ENCODE measurements around the gene ZNF354C. TPM values are rescaled to one million over a fixed set of nuclear protein-coding genes. Genes with fewer than 3 reads are reported as not detected.

ZNF354C gene
- total RNA-seq, 2 experiments from 2014 or later: not detected

DNA sequence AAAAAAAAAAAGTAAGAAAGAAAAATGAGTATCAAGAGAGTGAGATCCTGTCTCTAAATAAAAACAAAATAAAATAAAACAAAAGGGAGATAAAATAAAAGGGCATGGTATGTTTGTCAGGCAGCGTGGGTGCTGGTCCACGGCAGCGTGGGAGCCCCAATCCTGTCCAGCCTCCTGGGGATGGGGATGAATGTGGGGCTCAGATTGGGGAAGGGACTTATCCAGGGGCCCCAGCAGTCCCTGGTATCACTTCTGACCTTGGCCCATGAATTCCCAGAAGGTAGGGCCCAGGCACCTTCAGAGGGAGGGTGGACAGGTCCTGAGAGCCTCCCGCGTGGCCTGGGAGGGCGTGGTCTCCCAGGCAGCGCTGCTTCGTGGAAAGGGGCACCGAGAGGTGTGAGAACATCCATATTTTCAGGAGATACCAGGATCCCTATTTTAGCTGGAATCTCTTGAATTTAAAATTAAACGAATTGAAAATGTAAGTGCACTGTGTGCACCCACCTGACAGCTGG, 71.2 kb downstream of the ZNF354C start:
- POLR2A ChIA-PET: no interaction called here
- H3K36me3 ChIP-seq (ENCODE audit: insufficient read depth, low read length): no peaks in the 10 kb centered on the region
- CTCF ChIA-PET (ENCODE audit: unreplicated experiment): no interaction called here
- intact Hi-C loops (cut with micrococcal nuclease; ENCODE audit: unreplicated experiment): no loop called here
- DNase-seq (ENCODE audit: low spot score): no peak
- no peak overlapping the region for H3K4me3 ChIP-seq (ENCODE audit: low read depth, low read length, poor library complexity, severe bottlenecking)
- no peak for TF ChIP-seq EZH2phosphoT487 (IDR thresholded peaks at IDR 0.05; ENCODE audit: borderline replicate concordance, low read depth, low read length)
- TF ChIP-seq, protein P1, sequence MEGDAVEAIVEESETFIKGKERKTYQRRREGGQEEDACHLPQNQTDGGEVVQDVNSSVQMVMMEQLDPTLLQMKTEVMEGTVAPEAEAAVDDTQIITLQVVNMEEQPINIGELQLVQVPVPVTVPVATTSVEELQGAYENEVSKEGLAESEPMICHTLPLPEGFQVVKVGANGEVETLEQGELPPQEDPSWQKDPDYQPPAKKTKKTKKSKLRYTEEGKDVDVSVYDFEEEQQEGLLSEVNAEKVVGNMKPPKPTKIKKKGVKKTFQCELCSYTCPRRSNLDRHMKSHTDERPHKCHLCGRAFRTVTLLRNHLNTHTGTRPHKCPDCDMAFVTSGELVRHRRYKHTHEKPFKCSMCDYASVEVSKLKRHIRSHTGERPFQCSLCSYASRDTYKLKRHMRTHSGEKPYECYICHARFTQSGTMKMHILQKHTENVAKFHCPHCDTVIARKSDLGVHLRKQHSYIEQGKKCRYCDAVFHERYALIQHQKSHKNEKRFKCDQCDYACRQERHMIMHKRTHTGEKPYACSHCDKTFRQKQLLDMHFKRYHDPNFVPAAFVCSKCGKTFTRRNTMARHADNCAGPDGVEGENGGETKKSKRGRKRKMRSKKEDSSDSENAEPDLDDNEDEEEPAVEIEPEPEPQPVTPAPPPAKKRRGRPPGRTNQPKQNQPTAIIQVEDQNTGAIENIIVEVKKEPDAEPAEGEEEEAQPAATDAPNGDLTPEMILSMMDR (conservative IDR thresholded peaks at IDR 0.05; ENCODE audit: low read length): no peak
- no peaks in the 10 kb centered on the region for H3K9me3 ChIP-seq (ENCODE audit: low read length)
- no peaks in the 10 kb centered on the region for H3K79me2 ChIP-seq (ENCODE audit: insufficient read depth, low read depth, low read length)
- H3K27ac ChIP-seq (ENCODE audit: low read depth, low read length, poor library complexity, severe bottlenecking): no peak overlapping the region
- H3K4me2 ChIP-seq (ENCODE audit: low read length): no peak overlapping the region
- no peaks in the 10 kb centered on the region for H3K4me1 ChIP-seq (ENCODE audit: insufficient read depth, low read length, poor library complexity, severe bottlenecking)
- no peaks in the 10 kb centered on the region for H3K9me2 ChIP-seq (ENCODE audit: insufficient read depth, low read length)
- no peaks in the 10 kb centered on the region for H4K20me1 ChIP-seq (ENCODE audit: insufficient read depth, low read length)
- BruUV-seq (replicated peaks): no TSS peak
- H2AFZ ChIP-seq (ENCODE audit: low read length): no peak overlapping the region

DNA sequence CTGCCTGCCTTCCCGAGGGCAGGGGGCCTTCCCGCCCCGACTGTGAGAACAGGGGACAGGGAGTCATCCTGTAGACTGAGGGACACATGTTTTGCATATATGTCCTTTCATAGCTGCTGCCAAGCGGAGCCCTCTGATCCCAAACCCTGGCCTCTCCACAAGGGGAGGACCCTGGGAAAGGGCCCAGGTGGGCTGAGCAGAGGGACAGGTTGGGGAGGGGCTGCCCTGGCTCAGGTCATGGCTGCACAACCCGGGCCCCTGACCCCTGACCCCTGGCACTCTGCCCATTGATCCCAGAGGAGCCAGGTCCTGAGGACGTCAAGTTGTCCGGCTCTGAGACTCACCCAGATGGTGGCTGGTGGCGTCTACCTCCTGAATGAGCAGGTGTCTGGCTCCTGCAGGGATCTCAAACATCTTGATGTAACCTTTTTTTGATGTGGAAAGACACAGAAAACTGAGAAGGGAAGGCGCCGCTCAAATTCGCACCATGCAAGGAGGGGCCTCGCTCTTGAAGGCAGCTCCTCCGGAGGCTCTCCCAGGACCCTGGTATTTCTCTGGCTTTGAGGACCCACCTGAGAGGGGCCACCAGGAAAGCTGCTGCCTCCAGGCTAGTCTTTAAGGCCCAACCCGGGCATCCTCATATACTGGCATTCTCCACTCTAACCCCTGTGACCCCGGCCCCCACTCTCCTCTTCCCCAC, 71.9 kb downstream of the ZNF354C start:
- Histone ChIP-seq H3K36me3 (ENCODE audit: insufficient read depth, low read length) (no peaks in the 10 kb centered on the region), H3K4me3 (ENCODE audit: low read depth, low read length, poor library complexity, severe bottlenecking) (no peak overlapping the region), H3K27ac (ENCODE audit: low read depth, low read length, poor library complexity, severe bottlenecking) (no peak overlapping the region), H3K79me2 (ENCODE audit: insufficient read depth, low read depth, low read length) (no peaks in the 10 kb centered on the region), H2AFZ (ENCODE audit: low read length) (no peak overlapping the region), H3K4me2 (ENCODE audit: low read length) (no peak overlapping the region), H3K9me3 (ENCODE audit: low read length) (no peaks in the 10 kb centered on the region), H3K4me1 (ENCODE audit: insufficient read depth, low read length, poor library complexity, severe bottlenecking) (no peaks in the 10 kb centered on the region), H4K20me1 (ENCODE audit: insufficient read depth, low read length) (no peaks in the 10 kb centered on the region), H3K9me2 (ENCODE audit: insufficient read depth, low read length) (no peaks in the 10 kb centered on the region)
- no peak for DNase-seq (ENCODE audit: low spot score)
- intact Hi-C loops (cut with micrococcal nuclease; ENCODE audit: unreplicated experiment): no loop called here
- TF ChIP-seq, protein P1 (conservative IDR thresholded peaks at IDR 0.05; ENCODE audit: low read length): no peak
- TF ChIP-seq EZH2phosphoT487 (IDR thresholded peaks at IDR 0.05; ENCODE audit: borderline replicate concordance, low read depth, low read length): no peak
- CTCF ChIA-PET (ENCODE audit: unreplicated experiment): no interaction called here
- POLR2A ChIA-PET: no interaction called here
- no TSS peak for BruUV-seq (replicated peaks)

DNA sequence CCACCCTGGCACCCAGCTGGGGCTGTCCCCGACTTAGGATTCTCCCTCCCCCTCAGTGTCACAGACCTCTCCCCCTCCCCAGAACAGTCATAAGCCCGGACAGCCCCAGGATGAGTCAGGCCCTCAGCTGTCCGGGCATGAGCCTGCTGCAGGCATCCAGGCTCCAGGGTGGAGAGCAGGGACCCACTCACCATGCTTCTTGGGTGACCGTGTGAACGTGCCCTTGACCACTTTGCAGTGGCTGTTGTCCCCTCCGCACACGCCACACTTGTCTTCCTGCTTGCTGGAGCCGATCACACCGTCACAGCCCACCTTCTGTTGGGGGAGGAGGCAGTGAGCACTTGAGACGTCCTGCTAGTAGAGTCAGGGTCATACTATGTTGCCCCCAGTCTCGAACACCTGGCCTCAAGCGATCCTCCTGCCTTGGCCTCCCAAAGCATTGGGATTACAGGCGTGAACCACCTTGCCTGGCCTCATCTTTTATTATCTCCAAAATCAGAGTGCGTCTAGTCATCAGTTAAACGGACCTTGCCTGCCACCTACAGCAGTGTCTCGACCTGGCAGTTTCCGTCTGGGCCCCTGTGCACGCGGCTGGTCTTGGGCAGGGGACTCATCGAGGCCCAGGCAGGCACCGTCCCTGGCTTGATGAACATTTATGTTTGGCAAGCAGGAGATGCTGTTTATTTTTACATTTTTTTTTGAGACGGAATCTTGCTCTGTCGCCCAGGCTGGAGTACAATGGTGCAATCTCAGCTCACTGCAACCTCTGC, 72.6 kb downstream of the ZNF354C start:
- no peaks in the 10 kb centered on the region for H3K36me3 ChIP-seq (ENCODE audit: insufficient read depth, low read length)
- no peak overlapping the region for H2AFZ ChIP-seq (ENCODE audit: low read length)
- intact Hi-C loops (cut with micrococcal nuclease; ENCODE audit: unreplicated experiment): no loop called here
- no peaks in the 10 kb centered on the region for H3K9me2 ChIP-seq (ENCODE audit: insufficient read depth, low read length)
- no peak overlapping the region for H3K27ac ChIP-seq (ENCODE audit: low read depth, low read length, poor library complexity, severe bottlenecking)
- DNase-seq (ENCODE audit: low spot score): no peak
- H3K4me3 ChIP-seq (ENCODE audit: low read depth, low read length, poor library complexity, severe bottlenecking): no peak overlapping the region
- TF ChIP-seq, protein P1 (conservative IDR thresholded peaks at IDR 0.05; ENCODE audit: low read length): no peak
- TF ChIP-seq EZH2phosphoT487 (IDR thresholded peaks at IDR 0.05; ENCODE audit: borderline replicate concordance, low read depth, low read length): no peak
- no peaks in the 10 kb centered on the region for H3K4me1 ChIP-seq (ENCODE audit: insufficient read depth, low read length, poor library complexity, severe bottlenecking)
- ChIA-PET POLR2A (no interaction called here), CTCF (ENCODE audit: unreplicated experiment) (no interaction called here)
- H4K20me1 ChIP-seq (ENCODE audit: insufficient read depth, low read length): no peaks in the 10 kb centered on the region
- H3K79me2 ChIP-seq (ENCODE audit: insufficient read depth, low read depth, low read length): no peaks in the 10 kb centered on the region
- no peaks in the 10 kb centered on the region for H3K9me3 ChIP-seq (ENCODE audit: low read length)
- no peak overlapping the region for H3K4me2 ChIP-seq (ENCODE audit: low read length)
- no TSS peak for BruUV-seq (replicated peaks)
